Glomerular visceral epithelial cell (primary cell): ENCODE measurements around the gene LIN7C.

Experiments used
- DNase-seq: peaks from one replicate; pipeline ENCODE4 v3.0.0-alpha.2; 2016; ENCODE audit errors: extremely low spot score

LIN7C gene

GRCh38 chr11:27509908-27510307 is 3.3 kb upstream of the LIN7C start:
- DNase-seq = no peak

GRCh38 chr11:27507557-27508322 is 1.2 kb upstream of the LIN7C start:
- no peak for DNase-seq

GRCh38 chr11:27505781-27506180 is 788 bp downstream of the LIN7C start:
- DNase-seq = no peak

GRCh38 chr11:27504205-27504604 is 2.4 kb downstream of the LIN7C start:
- no peak for DNase-seq

GRCh38 chr11:27501100-27501499 is 5.5 kb downstream of the LIN7C start:
- no peak for DNase-seq

GRCh38 chr11:27497911-27498310 is 8.7 kb downstream of the LIN7C start:
- no peak for DNase-seq

GRCh38 chr11:27497284-27497866 is 9.2 kb downstream of the LIN7C start:
- no peak for DNase-seq

- DNase-seq = no peak
These were observed 10.1 kb downstream of the LIN7C start for GRCh38 chr11:27496461-27496860.

GRCh38 chr11:27495710-27496300 is 10.8 kb downstream of the LIN7C start:
- no peak for DNase-seq

GRCh38 chr11:27489092-27489491 is 17.5 kb downstream of the LIN7C start:
- DNase-seq = no peak

GRCh38 chr11:27487706-27488105 is 18.9 kb downstream of the LIN7C start:
- no peak for DNase-seq

- DNase-seq = peak; percentile 66
These were observed 20.4 kb downstream of the LIN7C start for GRCh38 chr11:27485930-27486773.

- DNase-seq = no peak
These were observed 23.8 kb downstream of the LIN7C start for GRCh38 chr11:27482793-27483192.

- no peak for DNase-seq
These were observed 24.6 kb downstream of the LIN7C start for GRCh38 chr11:27481992-27482391.

GRCh38 chr11:27477831-27478230 is 28.7 kb downstream of the LIN7C start:
- no peak for DNase-seq

- DNase-seq = no peak
These were observed 29.3 kb downstream of the LIN7C start for GRCh38 chr11:27477243-27477642.

- no peak for DNase-seq
These were observed 30.9 kb downstream of the LIN7C start for GRCh38 chr11:27475622-27476021.

- no peak for DNase-seq
These were observed 33.6 kb downstream of the LIN7C start for GRCh38 chr11:27473017-27473406.

- DNase-seq = peak; percentile 94
These were observed 34.1 kb downstream of the LIN7C start, which contains the start of gene LGR4 for GRCh38 chr11:27472398-27473016. TSS of gene LGR4 (minus strand) at chr11:27472790. CDS start at chr11:27472302, 488 bp downstream.

GRCh38 chr11:27471589-27472397 is 34.8 kb downstream of the LIN7C start:
- peak; percentile 28 for DNase-seq
